ENCODE measurements around the gene CDK14.

DNA sequence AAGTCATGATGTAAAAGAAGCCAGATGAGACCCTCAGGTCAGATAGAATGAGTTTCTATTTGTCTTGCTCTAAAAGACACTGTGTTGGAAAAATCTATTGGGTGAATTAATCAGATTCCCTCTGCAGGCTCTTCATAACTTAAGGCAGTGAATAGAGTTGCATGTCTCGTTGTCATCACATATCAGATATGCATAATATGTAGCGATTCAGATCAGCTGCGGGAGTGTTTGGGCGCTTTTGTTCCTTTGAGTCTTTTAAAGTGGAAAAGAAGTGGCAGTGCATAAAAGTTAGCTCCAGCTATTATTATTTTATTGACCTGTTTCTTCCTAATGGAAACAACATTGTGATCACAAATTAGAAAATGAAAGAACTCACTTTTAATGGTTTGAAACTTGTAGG lies 84.4 kb downstream of the CDK14 start:
- TF ChIP-seq, protein P1, sequence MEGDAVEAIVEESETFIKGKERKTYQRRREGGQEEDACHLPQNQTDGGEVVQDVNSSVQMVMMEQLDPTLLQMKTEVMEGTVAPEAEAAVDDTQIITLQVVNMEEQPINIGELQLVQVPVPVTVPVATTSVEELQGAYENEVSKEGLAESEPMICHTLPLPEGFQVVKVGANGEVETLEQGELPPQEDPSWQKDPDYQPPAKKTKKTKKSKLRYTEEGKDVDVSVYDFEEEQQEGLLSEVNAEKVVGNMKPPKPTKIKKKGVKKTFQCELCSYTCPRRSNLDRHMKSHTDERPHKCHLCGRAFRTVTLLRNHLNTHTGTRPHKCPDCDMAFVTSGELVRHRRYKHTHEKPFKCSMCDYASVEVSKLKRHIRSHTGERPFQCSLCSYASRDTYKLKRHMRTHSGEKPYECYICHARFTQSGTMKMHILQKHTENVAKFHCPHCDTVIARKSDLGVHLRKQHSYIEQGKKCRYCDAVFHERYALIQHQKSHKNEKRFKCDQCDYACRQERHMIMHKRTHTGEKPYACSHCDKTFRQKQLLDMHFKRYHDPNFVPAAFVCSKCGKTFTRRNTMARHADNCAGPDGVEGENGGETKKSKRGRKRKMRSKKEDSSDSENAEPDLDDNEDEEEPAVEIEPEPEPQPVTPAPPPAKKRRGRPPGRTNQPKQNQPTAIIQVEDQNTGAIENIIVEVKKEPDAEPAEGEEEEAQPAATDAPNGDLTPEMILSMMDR (IDR thresholded peaks at IDR 0.05; ENCODE audit: borderline replicate concordance, extremely low read depth, low read length, poor library complexity, severe bottlenecking) = no peak
- TF ChIP-seq EZH2 (IDR thresholded peaks at IDR 0.05; ENCODE audit: borderline replicate concordance, low read depth, low read length, severe bottlenecking) = no peak

Measured in DND-41 (cell line).